Muscle of leg (tissue), 11 donors: ENCODE data around the gene SLC6A17. TPM values are rescaled to one million over a fixed set of nuclear protein-coding genes. Genes with fewer than 3 reads are reported as not detected.

Experiments
- DNase-seq: peaks from one replicate; pipeline ENCODE4 v3.0.0; 2013
- H3K27ac ChIP-seq: one replicate; pipeline ENCODE4 v1.5.1; 2013; ENCODE audit warnings: mild to moderate bottlenecking, low read length, control low read depth
- H3K27me3 ChIP-seq: one replicate; pipeline ENCODE4 v1.6.1; 2013; ENCODE audit warnings: low read length; ENCODE audit not compliant: control insufficient read depth, insufficient read depth
- H3K36me3 ChIP-seq: one replicate; pipeline ENCODE4 v1.6.1; 2013; ENCODE audit warnings: low read length; ENCODE audit not compliant: control insufficient read depth, insufficient read depth
- H3K4me1 ChIP-seq: one replicate; pipeline ENCODE4 v1.6.1; 2013; ENCODE audit warnings: low read length; ENCODE audit not compliant: control insufficient read depth, insufficient read depth
- H3K4me3 ChIP-seq: one replicate; pipeline ENCODE4 v1.5.1; 2013; ENCODE audit warnings: low read length, control low read depth
- H3K9me3 ChIP-seq: replicated peaks from 2 replicates; pipeline ENCODE4 v1.6.1; 2013; ENCODE audit warnings: low read depth, low read length; ENCODE audit not compliant: control insufficient read depth
- WGBS: methylation state at CpG from one replicate; pipeline ENCODE4 v1.1.5; 2013; ENCODE audit warnings: missing lambda C conversion rate; ENCODE audit not compliant: insufficient coverage; 5-methylcytosine and 5-hydroxymethylcytosine counted together
- polyA plus RNA-seq, 8 donors: library from polyadenylated mRNA; unstranded; fragments of 120-200 nt; gene quantifications; one replicate each; pipeline versions ENCODE4 v1.2.1 to v1.2.3, GENCODE V29; 2013; ENCODE audit warnings: inconsistent platforms in 1 of 8, low replicate concordance in 1 of 8; ENCODE audit not compliant: insufficient read length in 8 of 8, insufficient read depth in 1 of 8
- total RNA-seq: library from RNA; stranded (reverse); fragments of 120-200 nt; gene quantifications from one replicate; pipeline ENCODE4 v1.2.4, GENCODE V29; 2013

The SLC6A17 gene
- total and polyA plus RNA-seq, 9 donors, result 0.04 to 0.79 (median 0.25) TPM

GRCh38 chr1:110227774-110228173 lies 77.5 kb downstream of the SLC6A17 start:
- H3K36me3 ChIP-seq, result peaks cover 15% of the 10 kb centered on the region
- no peak overlapping the region for H3K4me3 ChIP-seq
- H3K4me1 ChIP-seq, result peaks cover 32% of the 10 kb centered on the region
- H3K9me3 ChIP-seq, result peaks cover 6% of the 10 kb centered on the region
- peak overlapping the region; percentile 85 for H3K27ac ChIP-seq
- 76% methylated on average over 5 of the region's 12 CpGs for WGBS
- H3K27me3 ChIP-seq, result no peaks in the 10 kb centered on the region
- peak; percentile 63 for DNase-seq

- no peak for DNase-seq
- H3K9me3 ChIP-seq, result peaks cover 11% of the 10 kb centered on the region
- peaks cover 13% of the 10 kb centered on the region for H3K36me3 ChIP-seq
- peak overlapping the region; percentile 85 for H3K27ac ChIP-seq
- H3K27me3 ChIP-seq, result no peaks in the 10 kb centered on the region
- 83% methylated on average over 5 of the region's 12 CpGs for WGBS
- H3K4me1 ChIP-seq, result peaks cover 32% of the 10 kb centered on the region
- no peak overlapping the region for H3K4me3 ChIP-seq
Measured at GRCh38 chr1:110228381-110228780, 78.1 kb downstream of the SLC6A17 start.

- no peak for DNase-seq
- Histone ChIP-seq H3K9me3 (peaks cover 11% of the 10 kb centered on the region), H3K27me3 (no peaks in the 10 kb centered on the region), H3K4me3 (no peak overlapping the region), H3K36me3 (peaks cover 11% of the 10 kb centered on the region), H3K27ac (peak overlapping the region; percentile 85), H3K4me1 (peaks cover 32% of the 10 kb centered on the region)
- WGBS, result 52% methylated on average over 4 of the region's 9 CpGs
Measured at GRCh38 chr1:110228869-110229268, 78.6 kb downstream of the SLC6A17 start.

GRCh38 chr1:110229348-110230001 lies 79.2 kb downstream of the SLC6A17 start:
- Histone ChIP-seq H3K4me1 (peaks cover 31% of the 10 kb centered on the region), H3K9me3 (peaks cover 11% of the 10 kb centered on the region), H3K27ac (no peak overlapping the region), H3K4me3 (no peak overlapping the region), H3K27me3 (no peaks in the 10 kb centered on the region), H3K36me3 (peaks cover 15% of the 10 kb centered on the region)
- no peak for DNase-seq
- WGBS, result 50% methylated on average over 16 of the region's 21 CpGs

GRCh38 chr1:110230381-110231199 lies 80.3 kb downstream of the SLC6A17 start:
- no peak overlapping the region for H3K4me3 ChIP-seq
- peaks cover 15% of the 10 kb centered on the region for H3K36me3 ChIP-seq
- H3K27ac ChIP-seq, result no peak overlapping the region
- peaks cover 37% of the 10 kb centered on the region for H3K4me1 ChIP-seq
- H3K9me3 ChIP-seq, result peaks cover 11% of the 10 kb centered on the region
- 88% methylated on average over 8 of the region's 11 CpGs for WGBS
- H3K27me3 ChIP-seq, result peaks cover 4% of the 10 kb centered on the region
- no peak for DNase-seq

- Histone ChIP-seq H3K27me3 (peaks cover 4% of the 10 kb centered on the region), H3K27ac (no peak overlapping the region), H3K36me3 (peaks cover 15% of the 10 kb centered on the region), H3K9me3 (peaks cover 11% of the 10 kb centered on the region), H3K4me3 (no peak overlapping the region), H3K4me1 (peaks cover 34% of the 10 kb centered on the region)
- 32% methylated on average over 2 of the region's 2 CpGs for WGBS
- DNase-seq, result no peak
Measured at GRCh38 chr1:110233861-110234260, 83.6 kb downstream of the SLC6A17 start.

- H3K27ac ChIP-seq, result no peak overlapping the region
- peaks cover 4% of the 10 kb centered on the region for H3K27me3 ChIP-seq
- 0% methylated on average over 1 of the region's 5 CpGs for WGBS
- H3K4me3 ChIP-seq, result no peak overlapping the region
- peaks cover 38% of the 10 kb centered on the region for H3K4me1 ChIP-seq
- peaks cover 11% of the 10 kb centered on the region for H3K9me3 ChIP-seq
- peaks cover 15% of the 10 kb centered on the region for H3K36me3 ChIP-seq
- DNase-seq, result no peak
Measured at GRCh38 chr1:110234691-110235090, 84.4 kb downstream of the SLC6A17 start.

GRCh38 chr1:110235181-110235833 lies 85.0 kb downstream of the SLC6A17 start:
- WGBS, result 33% methylated on average over 8 of the region's 13 CpGs
- Histone ChIP-seq H3K9me3 (peaks cover 11% of the 10 kb centered on the region), H3K27ac (no peak overlapping the region), H3K4me1 (peaks cover 40% of the 10 kb centered on the region), H3K27me3 (peaks cover 4% of the 10 kb centered on the region), H3K4me3 (no peak overlapping the region), H3K36me3 (peaks cover 15% of the 10 kb centered on the region)
- DNase-seq, result peak; percentile 34

GRCh38 chr1:110235834-110236682 lies 85.8 kb downstream of the SLC6A17 start:
- H3K4me3 ChIP-seq, result no peak overlapping the region
- no peak for DNase-seq
- WGBS, result 75% methylated on average over 5 of the region's 11 CpGs
- peaks cover 15% of the 10 kb centered on the region for H3K36me3 ChIP-seq
- H3K9me3 ChIP-seq, result peaks cover 11% of the 10 kb centered on the region
- H3K27me3 ChIP-seq, result peaks cover 4% of the 10 kb centered on the region
- H3K27ac ChIP-seq, result no peak overlapping the region
- H3K4me1 ChIP-seq, result peaks cover 48% of the 10 kb centered on the region
